HG03039 (cell line): ENCODE data around the gene RPL10.
A peak's percentile ranks its signal among the peaks of the same experiment; 100 is the strongest.

ENCODE experiments used
- ATAC-seq: cut with Tn5 transposase; IDR thresholded peaks from one replicate; pipeline ENCODE4 v1.9.1; 2021; ENCODE audit warnings: mild to moderate bottlenecking, moderate library complexity; ENCODE audit not compliant: unreplicated experiment

The RPL10 gene

GRCh38 chrX:154360155-154360713 is 37.9 kb upstream of the RPL10 start:
- no peak for ATAC-seq

GRCh38 chrX:154362085-154362742 is 36.0 kb upstream of the RPL10 start:
- no peak for ATAC-seq

- no peak for ATAC-seq
These were observed 34.3 kb upstream of the RPL10 start for GRCh38 chrX:154363706-154364439.

- ATAC-seq: no peak
These were observed 33.1 kb upstream of the RPL10 start for GRCh38 chrX:154365052-154365600.

- no peak for ATAC-seq
These were observed 32.0 kb upstream of the RPL10 start for GRCh38 chrX:154365997-154366665.

GRCh38 chrX:154366666-154367055 is 31.5 kb upstream of the RPL10 start:
- no peak for ATAC-seq

- ATAC-seq: no peak
These were observed 30.5 kb upstream of the RPL10 start for GRCh38 chrX:154367474-154368308.

GRCh38 chrX:154368630-154369448 is 29.3 kb upstream of the RPL10 start:
- no peak for ATAC-seq

- no peak for ATAC-seq
These were observed 28.5 kb upstream of the RPL10 start for GRCh38 chrX:154369449-154370299.

- ATAC-seq: peak; percentile 3
These were observed 27.7 kb upstream of the RPL10 start for GRCh38 chrX:154370300-154371016.

- peak; percentile 55 for ATAC-seq
These were observed 27.0 kb upstream of the RPL10 start for GRCh38 chrX:154371017-154371788.

GRCh38 chrX:154371789-154372300 is 26.3 kb upstream of the RPL10 start:
- peak; percentile 4 for ATAC-seq

- ATAC-seq: no peak
These were observed 25.6 kb upstream of the RPL10 start for GRCh38 chrX:154372612-154373022.

GRCh38 chrX:154373340-154374306 is 24.6 kb upstream of the RPL10 start:
- ATAC-seq: no peak

- no peak for ATAC-seq
These were observed 23.6 kb upstream of the RPL10 start, which contains the start of gene FLNA for GRCh38 chrX:154374313-154375155. Gene FLNA (minus strand): TSS chrX:154374634. CDS start chrX:154371245, 3,389 bp downstream.
